ENCODE measurements around the gene PLAU.

The PLAU gene

DNA sequence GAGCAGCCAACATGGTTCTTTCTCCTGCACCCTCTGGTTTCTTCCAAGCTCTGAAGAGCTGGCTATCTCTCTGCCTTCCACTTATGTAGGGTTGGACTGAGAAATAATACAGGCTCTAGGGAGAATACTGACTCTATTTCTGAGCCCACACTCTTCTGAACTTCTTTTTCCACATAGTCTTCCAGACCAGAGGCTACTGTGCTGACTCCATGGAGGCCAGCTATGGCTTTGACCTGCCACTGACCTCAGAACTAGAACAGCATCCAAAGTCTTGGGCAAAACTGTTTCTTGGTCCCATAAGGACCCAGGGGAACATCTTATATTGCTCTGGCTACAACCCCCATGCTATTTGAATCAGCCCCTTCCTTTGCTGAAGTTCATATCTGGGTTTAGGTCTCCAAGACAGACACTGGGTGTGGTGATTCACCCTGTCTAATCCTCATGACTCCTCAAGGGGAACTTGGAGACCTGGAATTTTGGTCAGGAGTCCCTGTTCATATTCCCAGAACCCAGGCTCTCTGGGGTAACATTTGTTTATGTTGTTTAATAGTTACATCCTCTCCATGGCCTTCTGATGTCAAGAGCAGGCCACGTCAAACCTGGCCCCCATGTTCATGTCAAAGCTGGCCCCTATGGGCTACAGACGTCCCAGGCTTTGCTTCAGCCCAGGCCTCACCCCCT, 12.1 kb upstream of the PLAU start:
- H3K4me3 ChIP-seq (ENCODE audit: low read depth, low read length): no peak overlapping the region
- H3K36me3 ChIP-seq (replicated peaks): no peaks in the 10 kb centered on the region
- TF ChIP-seq, protein P1, sequence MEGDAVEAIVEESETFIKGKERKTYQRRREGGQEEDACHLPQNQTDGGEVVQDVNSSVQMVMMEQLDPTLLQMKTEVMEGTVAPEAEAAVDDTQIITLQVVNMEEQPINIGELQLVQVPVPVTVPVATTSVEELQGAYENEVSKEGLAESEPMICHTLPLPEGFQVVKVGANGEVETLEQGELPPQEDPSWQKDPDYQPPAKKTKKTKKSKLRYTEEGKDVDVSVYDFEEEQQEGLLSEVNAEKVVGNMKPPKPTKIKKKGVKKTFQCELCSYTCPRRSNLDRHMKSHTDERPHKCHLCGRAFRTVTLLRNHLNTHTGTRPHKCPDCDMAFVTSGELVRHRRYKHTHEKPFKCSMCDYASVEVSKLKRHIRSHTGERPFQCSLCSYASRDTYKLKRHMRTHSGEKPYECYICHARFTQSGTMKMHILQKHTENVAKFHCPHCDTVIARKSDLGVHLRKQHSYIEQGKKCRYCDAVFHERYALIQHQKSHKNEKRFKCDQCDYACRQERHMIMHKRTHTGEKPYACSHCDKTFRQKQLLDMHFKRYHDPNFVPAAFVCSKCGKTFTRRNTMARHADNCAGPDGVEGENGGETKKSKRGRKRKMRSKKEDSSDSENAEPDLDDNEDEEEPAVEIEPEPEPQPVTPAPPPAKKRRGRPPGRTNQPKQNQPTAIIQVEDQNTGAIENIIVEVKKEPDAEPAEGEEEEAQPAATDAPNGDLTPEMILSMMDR (IDR thresholded peaks at IDR 0.05; ENCODE audit: low read depth, low read length, missing control alignments): no peak
- in situ Hi-C loops (cut with HindIII; ENCODE audit: low pct_ligation_motif_present, low sequenced_read_pairs): no loop called here
- no peaks in the 10 kb centered on the region for H3K27me3 ChIP-seq (replicated peaks)
- DNase-seq: no peak
- peak overlapping the region; percentile 66 for H3K27ac ChIP-seq

DNA sequence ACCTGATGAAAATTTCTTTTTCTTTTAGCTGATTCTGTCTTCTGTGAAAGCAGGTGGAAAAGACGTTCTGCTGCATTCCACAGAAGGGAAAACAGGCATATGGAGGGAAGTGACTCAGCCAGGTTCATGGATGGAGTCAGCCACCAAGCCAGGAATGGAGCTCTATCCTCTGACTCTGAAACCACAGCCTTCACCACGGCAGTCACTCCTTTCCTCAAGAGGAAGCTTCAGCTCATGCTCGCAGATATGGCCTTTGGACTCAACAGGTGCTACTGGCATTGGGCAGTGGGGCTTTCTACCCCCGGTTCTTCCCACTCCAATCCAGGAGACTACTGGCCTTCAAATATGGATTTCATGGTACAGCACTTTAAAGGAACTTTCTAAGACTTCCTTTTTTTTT, 11.5 kb upstream of the PLAU start:
- Histone ChIP-seq H3K4me3 (ENCODE audit: low read depth, low read length) (no peak overlapping the region), H3K27me3 (replicated peaks) (no peaks in the 10 kb centered on the region), H3K36me3 (replicated peaks) (no peaks in the 10 kb centered on the region), H3K27ac (peak overlapping the region; percentile 66)
- in situ Hi-C loops (cut with HindIII; ENCODE audit: low pct_ligation_motif_present, low sequenced_read_pairs): no loop called here
- TF ChIP-seq, protein P1 (IDR thresholded peaks at IDR 0.05; ENCODE audit: low read depth, low read length, missing control alignments): no peak
- peak; percentile 87 for DNase-seq

DNA sequence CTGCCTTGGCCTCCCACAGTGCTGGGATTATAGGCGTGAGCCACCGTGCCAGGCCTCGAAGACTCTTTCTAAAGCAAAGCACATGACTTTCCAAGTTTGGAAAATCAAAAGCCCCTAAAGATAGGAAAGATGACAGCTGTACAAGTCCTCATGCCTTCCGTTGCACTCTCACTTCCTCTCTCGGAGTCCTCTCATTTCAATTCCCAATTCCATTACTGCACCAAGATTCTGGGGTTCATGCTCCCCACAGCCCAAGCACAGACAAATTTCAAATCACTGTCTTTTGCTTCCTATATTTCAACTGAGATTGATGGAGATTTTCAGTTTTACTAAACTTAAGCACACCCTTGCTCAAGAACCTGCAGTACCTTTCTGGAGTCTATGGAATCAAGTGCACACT, 10.9 kb upstream of the PLAU start:
- H3K36me3 ChIP-seq (replicated peaks): no peaks in the 10 kb centered on the region
- no peak overlapping the region for H3K27ac ChIP-seq
- no peak overlapping the region for H3K4me3 ChIP-seq (ENCODE audit: low read depth, low read length)
- DNase-seq: no peak
- TF ChIP-seq, protein P1 (IDR thresholded peaks at IDR 0.05; ENCODE audit: low read depth, low read length, missing control alignments): no peak
- no peaks in the 10 kb centered on the region for H3K27me3 ChIP-seq (replicated peaks)
- in situ Hi-C loops (cut with HindIII; ENCODE audit: low pct_ligation_motif_present, low sequenced_read_pairs): no loop called here

DNA sequence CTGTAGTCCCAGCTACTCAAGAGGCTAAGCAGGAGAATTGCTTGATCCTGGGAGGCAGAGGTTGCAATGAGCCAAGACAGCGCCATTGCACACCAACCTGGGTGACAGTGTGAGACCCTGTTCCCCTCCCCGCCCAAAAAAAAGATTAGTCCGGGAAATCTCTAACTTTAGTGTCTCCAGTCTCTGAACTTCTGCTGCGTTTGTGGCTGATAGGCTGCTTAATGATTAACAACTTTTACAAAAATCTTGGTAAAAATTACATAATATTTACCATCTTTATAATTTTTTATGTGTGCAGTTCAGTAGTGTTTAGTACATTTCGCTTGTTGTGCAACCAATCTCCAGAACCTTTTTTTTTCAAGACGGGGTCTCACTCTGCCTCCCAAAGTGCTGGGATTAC, 9.7 kb upstream of the PLAU start:
- in situ Hi-C loops (cut with HindIII; ENCODE audit: low pct_ligation_motif_present, low sequenced_read_pairs): no loop called here
- TF ChIP-seq, protein P1 (IDR thresholded peaks at IDR 0.05; ENCODE audit: low read depth, low read length, missing control alignments): no peak
- H3K27ac ChIP-seq: no peak overlapping the region

DNA sequence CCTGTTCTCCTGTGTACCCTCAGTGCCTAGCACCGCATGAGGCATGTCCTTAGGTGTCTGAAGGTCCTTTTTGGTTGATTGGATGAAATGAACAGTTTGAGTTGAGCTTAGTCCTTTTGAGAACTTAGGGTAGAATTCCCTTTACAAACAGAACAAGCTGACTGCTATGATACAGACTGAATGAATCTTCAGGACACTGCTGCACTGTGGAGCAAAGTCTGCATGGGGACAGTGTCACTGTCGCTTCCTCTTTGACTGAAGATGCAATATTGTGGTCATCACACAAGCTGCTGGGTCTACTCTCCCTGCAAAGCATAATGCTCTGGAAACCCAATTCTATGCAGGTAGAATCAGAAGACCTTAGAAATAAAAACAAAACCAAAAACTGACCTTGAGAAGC, 8.6 kb upstream of the PLAU start:
- in situ Hi-C loops (cut with HindIII; ENCODE audit: low pct_ligation_motif_present, low sequenced_read_pairs): no loop called here

More for the DNA sequence above, 9.7 kb upstream of the PLAU start:
- Histone ChIP-seq H3K36me3 (replicated peaks) (no peaks in the 10 kb centered on the region), H3K27me3 (replicated peaks) (no peaks in the 10 kb centered on the region), H3K4me3 (ENCODE audit: low read depth, low read length) (no peak overlapping the region)
- no peak for DNase-seq

More for the DNA sequence above, 8.6 kb upstream of the PLAU start:
- TF ChIP-seq, protein P1 (IDR thresholded peaks at IDR 0.05; ENCODE audit: low read depth, low read length, missing control alignments): no peak
- H3K4me3 ChIP-seq (ENCODE audit: low read depth, low read length): no peak overlapping the region
- DNase-seq: no peak
- no peaks in the 10 kb centered on the region for H3K27me3 ChIP-seq (replicated peaks)
- H3K36me3 ChIP-seq (replicated peaks): no peaks in the 10 kb centered on the region
- H3K27ac ChIP-seq: no peak overlapping the region
